ENCODE data around the gene C16orf89.
"Not testable (repeated sequence)": the region's sequence is repeated elsewhere in the genome, so short reads cannot be mapped to it uniquely, and the experiment has no call there.

The C16orf89 gene

GRCh38 chr16:5059386-5060072 is 6.2 kb downstream of the C16orf89 start:
- no peak for DNase-seq (ENCODE audit: low read depth)

- DNase-seq (ENCODE audit: low read depth) = peak; percentile 50
Observed at GRCh38 chr16:5058476-5058875, 7.3 kb downstream of the C16orf89 start.

GRCh38 chr16:5056352-5056751 is 9.4 kb downstream of the C16orf89 start:
- DNase-seq (ENCODE audit: low read depth) = peak; percentile 47

- no peak for DNase-seq (ENCODE audit: low read depth)
Observed at GRCh38 chr16:5054876-5055865, 10.6 kb downstream of the C16orf89 start.

GRCh38 chr16:5046914-5047313 is 18.8 kb downstream of the C16orf89 start:
- no peak for DNase-seq (ENCODE audit: low read depth)

- no peak for DNase-seq (ENCODE audit: low read depth)
Observed at GRCh38 chr16:5045499-5046115, 20.1 kb downstream of the C16orf89 start.

GRCh38 chr16:5044581-5044980 is 21.2 kb downstream of the C16orf89 start:
- DNase-seq (ENCODE audit: low read depth) = not testable (repeated sequence)

GRCh38 chr16:5044011-5044540 is 21.7 kb downstream of the C16orf89 start:
- no peak for DNase-seq (ENCODE audit: low read depth)

GRCh38 chr16:5042574-5043171 is 23.1 kb downstream of the C16orf89 start:
- peak; percentile 77 for DNase-seq (ENCODE audit: low read depth)

GRCh38 chr16:5041600-5042133 is 24.1 kb downstream of the C16orf89 start:
- DNase-seq (ENCODE audit: low read depth) = peak; percentile 79

- DNase-seq (ENCODE audit: low read depth) = no peak
Observed at GRCh38 chr16:5040451-5040850, 25.3 kb downstream of the C16orf89 start.

GRCh38 chr16:5036228-5037156 is 29.3 kb downstream of the C16orf89 start:
- DNase-seq (ENCODE audit: low read depth) = no peak

- DNase-seq (ENCODE audit: low read depth) = no peak
Observed at GRCh38 chr16:5035909-5036227, 29.9 kb downstream of the C16orf89 start.

- no peak for DNase-seq (ENCODE audit: low read depth)
Observed at GRCh38 chr16:5034167-5034523, 31.6 kb downstream of the C16orf89 start.

- peak; percentile 82 for DNase-seq (ENCODE audit: low read depth)
Observed at GRCh38 chr16:5033256-5034166, 32.2 kb downstream of the C16orf89 start, which contains the start of gene NAGPA. Gene NAGPA, minus strand, starts transcription at chr16:5033935. Its CDS starts 21 bp downstream, at chr16:5033914.

GRCh38 chr16:5032748-5033167 is 33.0 kb downstream of the C16orf89 start:
- DNase-seq (ENCODE audit: low read depth) = no peak

GRCh38 chr16:5031601-5032000 is 34.2 kb downstream of the C16orf89 start:
- DNase-seq (ENCODE audit: low read depth) = no peak

GRCh38 chr16:5030251-5030870 is 35.4 kb downstream of the C16orf89 start:
- no peak for DNase-seq (ENCODE audit: low read depth)

GRCh38 chr16:5028950-5029475 is 36.7 kb downstream of the C16orf89 start:
- DNase-seq (ENCODE audit: low read depth) = no peak
